ENCODE results near the gene HM13.

GRCh38 chr20:31615416-31615815, 101.2 kb downstream of the HM13 start:
- TF ChIP-seq, protein P1, sequence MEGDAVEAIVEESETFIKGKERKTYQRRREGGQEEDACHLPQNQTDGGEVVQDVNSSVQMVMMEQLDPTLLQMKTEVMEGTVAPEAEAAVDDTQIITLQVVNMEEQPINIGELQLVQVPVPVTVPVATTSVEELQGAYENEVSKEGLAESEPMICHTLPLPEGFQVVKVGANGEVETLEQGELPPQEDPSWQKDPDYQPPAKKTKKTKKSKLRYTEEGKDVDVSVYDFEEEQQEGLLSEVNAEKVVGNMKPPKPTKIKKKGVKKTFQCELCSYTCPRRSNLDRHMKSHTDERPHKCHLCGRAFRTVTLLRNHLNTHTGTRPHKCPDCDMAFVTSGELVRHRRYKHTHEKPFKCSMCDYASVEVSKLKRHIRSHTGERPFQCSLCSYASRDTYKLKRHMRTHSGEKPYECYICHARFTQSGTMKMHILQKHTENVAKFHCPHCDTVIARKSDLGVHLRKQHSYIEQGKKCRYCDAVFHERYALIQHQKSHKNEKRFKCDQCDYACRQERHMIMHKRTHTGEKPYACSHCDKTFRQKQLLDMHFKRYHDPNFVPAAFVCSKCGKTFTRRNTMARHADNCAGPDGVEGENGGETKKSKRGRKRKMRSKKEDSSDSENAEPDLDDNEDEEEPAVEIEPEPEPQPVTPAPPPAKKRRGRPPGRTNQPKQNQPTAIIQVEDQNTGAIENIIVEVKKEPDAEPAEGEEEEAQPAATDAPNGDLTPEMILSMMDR (IDR thresholded peaks at IDR 0.05; ENCODE audit: low read depth, low read length), result no peak
- no peak for TF ChIP-seq POLR2A (IDR thresholded peaks at IDR 0.05; ENCODE audit: extremely low read depth, insufficient read length)
- TF ChIP-seq, protein P2, sequence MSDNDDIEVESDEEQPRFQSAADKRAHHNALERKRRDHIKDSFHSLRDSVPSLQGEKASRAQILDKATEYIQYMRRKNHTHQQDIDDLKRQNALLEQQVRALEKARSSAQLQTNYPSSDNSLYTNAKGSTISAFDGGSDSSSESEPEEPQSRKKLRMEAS (IDR thresholded peaks at IDR 0.05; ENCODE audit: low read depth, low read length), result no peak

Data from NB4 (cell line).